ENCODE measurements around the gene SLITRK2. TPM values are rescaled to one million over a fixed set of nuclear protein-coding genes. Genes with fewer than 3 reads are reported as not detected.

Gene SLITRK2
- total and polyA plus RNA-seq, 2 experiments from 2014 or later = 0.03 to 0.16 TPM

- no peak overlapping the region for H3K4me3 ChIP-seq
- H3K4me1 ChIP-seq (ENCODE audit: insufficient read depth) = no peaks in the 10 kb centered on the region
- H3K27ac ChIP-seq = no peak overlapping the region
- no peak overlapping the region for H2AFZ ChIP-seq
- DNase-seq (ENCODE audit: low spot score) = no peak
- H3K27me3 ChIP-seq = no peaks in the 10 kb centered on the region
- H3K4me2 ChIP-seq = no peak overlapping the region
- no peaks in the 10 kb centered on the region for H3K79me2 ChIP-seq
- no peaks in the 10 kb centered on the region for H3K9me2 ChIP-seq (replicated peaks; ENCODE audit: insufficient read depth)
- no peaks in the 10 kb centered on the region for H3K9me3 ChIP-seq (ENCODE audit: low read depth)
- no peaks in the 10 kb centered on the region for H3K36me3 ChIP-seq (replicated peaks; ENCODE audit: insufficient read depth, low read depth)
- 35% methylated on average over 2 of the region's 2 CpGs for WGBS (ENCODE audit: low lambda C conversion rate, missing lambda C conversion rate)
- no peaks in the 10 kb centered on the region for H4K20me1 ChIP-seq (ENCODE audit: insufficient read depth, poor library complexity, severe bottlenecking)
- TF ChIP-seq CTCF (IDR thresholded peaks at IDR 0.05; ENCODE audit: poor library complexity) (no peak), EZH2phosphoT487 (IDR thresholded peaks at IDR 0.05; ENCODE audit: low read depth, severe bottlenecking, unreplicated experiment) (no peak), EZH2 (IDR thresholded peaks at IDR 0.05; ENCODE audit: borderline replicate concordance) (no peak)
Observed at GRCh38 chrX:145803508-145803907, 14.1 kb upstream of the SLITRK2 start.

GRCh38 chrX:145813081-145813480 is 4.5 kb upstream of the SLITRK2 start:
- WGBS (ENCODE audit: low lambda C conversion rate, missing lambda C conversion rate) = 78% methylated on average over 1 of the region's 1 CpG
- H3K27ac ChIP-seq = no peak overlapping the region
- no peak overlapping the region for H3K4me2 ChIP-seq
- no peaks in the 10 kb centered on the region for H4K20me1 ChIP-seq (ENCODE audit: insufficient read depth, poor library complexity, severe bottlenecking)
- no peaks in the 10 kb centered on the region for H3K4me1 ChIP-seq (ENCODE audit: insufficient read depth)
- peaks cover 31% of the 10 kb centered on the region for H3K27me3 ChIP-seq
- TF ChIP-seq CTCF (IDR thresholded peaks at IDR 0.05; ENCODE audit: poor library complexity) (no peak), EZH2 (IDR thresholded peaks at IDR 0.05; ENCODE audit: borderline replicate concordance) (no peak), EZH2phosphoT487 (IDR thresholded peaks at IDR 0.05; ENCODE audit: low read depth, severe bottlenecking, unreplicated experiment) (no peak)
- no peaks in the 10 kb centered on the region for H3K9me2 ChIP-seq (replicated peaks; ENCODE audit: insufficient read depth)
- no peaks in the 10 kb centered on the region for H3K36me3 ChIP-seq (replicated peaks; ENCODE audit: insufficient read depth, low read depth)
- no peaks in the 10 kb centered on the region for H3K9me3 ChIP-seq (ENCODE audit: low read depth)
- H2AFZ ChIP-seq = no peak overlapping the region
- H3K4me3 ChIP-seq = no peak overlapping the region
- no peaks in the 10 kb centered on the region for H3K79me2 ChIP-seq
- DNase-seq (ENCODE audit: low spot score) = no peak

- no peak overlapping the region for H2AFZ ChIP-seq
- H3K27ac ChIP-seq = no peak overlapping the region
- WGBS (ENCODE audit: low lambda C conversion rate, missing lambda C conversion rate) = 41% methylated on average over 20 of the region's 20 CpGs
- no peaks in the 10 kb centered on the region for H4K20me1 ChIP-seq (ENCODE audit: insufficient read depth, poor library complexity, severe bottlenecking)
- H3K36me3 ChIP-seq (replicated peaks; ENCODE audit: insufficient read depth, low read depth) = no peaks in the 10 kb centered on the region
- no peaks in the 10 kb centered on the region for H3K79me2 ChIP-seq
- H3K9me2 ChIP-seq (replicated peaks; ENCODE audit: insufficient read depth) = no peaks in the 10 kb centered on the region
- peaks cover 61% of the 10 kb centered on the region for H3K27me3 ChIP-seq
- H3K4me2 ChIP-seq = peak overlapping the region; percentile 86
- no peak for DNase-seq (ENCODE audit: low spot score)
- H3K4me3 ChIP-seq = no peak overlapping the region
- no peaks in the 10 kb centered on the region for H3K9me3 ChIP-seq (ENCODE audit: low read depth)
- H3K4me1 ChIP-seq (ENCODE audit: insufficient read depth) = no peaks in the 10 kb centered on the region
- no peak for TF ChIP-seq CTCF (IDR thresholded peaks at IDR 0.05; ENCODE audit: poor library complexity)
Observed at GRCh38 chrX:145816601-145817315, 871 bp upstream of the SLITRK2 start.
